Activated B cell treated with CpG ODN at 0.5 μM for 24 hours (primary cell): ENCODE results near the gene GLI3. TPM values are rescaled to one million over a fixed set of nuclear protein-coding genes. Genes with fewer than 3 reads are reported as not detected.

Experiments
- ATAC-seq: fragments of 200-7000 bp; cut with Tn5 transposase; one replicate; pipeline ENCODE4 v1.10.0; 2021; ENCODE audit warnings: low read depth, mild to moderate bottlenecking, moderate library complexity
- CTCF ChIA-PET: fragments of 350-600 bp; sonication (Branson Sonifier 250); formaldehyde crosslinking; loops from one replicate; lab custom pipeline; 2021; ENCODE audit warnings: antibody characterized with exemption; lab: Charles Lee
- POLR2A ChIA-PET: fragments of 350-600 bp; sonication (Branson Sonifier 250); formaldehyde crosslinking; loops from one replicate; lab custom pipeline; 2021; ENCODE audit warnings: antibody characterized with exemption; lab: Charles Lee
- DNase-seq: peaks from one replicate; pipeline ENCODE4 v3.0.0; 2022
- H3K27ac Mint-ChIP-seq: one replicate; pipeline ENCODE4 v1.8.0; 2020; ENCODE audit warnings: mixed read lengths
- H3K27me3 Mint-ChIP-seq: one replicate; pipeline ENCODE4 v1.8.0; 2021; ENCODE audit warnings: mixed read lengths
- H3K36me3 Mint-ChIP-seq: one replicate; pipeline ENCODE4 v1.8.0; 2021; ENCODE audit warnings: low read depth, mixed read lengths
- H3K4me1 Mint-ChIP-seq: one replicate; pipeline ENCODE4 v1.8.0; 2021; ENCODE audit warnings: mixed read lengths
- H3K4me3 Mint-ChIP-seq: one replicate; pipeline ENCODE4 v1.8.0; 2020; ENCODE audit warnings: mild to moderate bottlenecking, mixed read lengths
- H3K9me3 Mint-ChIP-seq: one replicate; pipeline ENCODE4 v1.8.0; 2020; ENCODE audit warnings: mixed read lengths
- CTCF ChIP-seq: fragments of 200-600 bp; IDR thresholded peaks from one replicate; pipeline ENCODE4 v1.8.0; 2022; ENCODE audit warnings: antibody characterized with exemption, mild to moderate bottlenecking
- intact Hi-C: fragments of 100-400 bp; cut with micrococcal nuclease; formaldehyde crosslinking; loops from one replicate; pipeline ENCODE4 v1.15.1; 2024
- total RNA-seq: library from RNA; stranded (reverse); gene quantifications from 2 replicates; pipeline ENCODE4 v1.2.3, GENCODE V29; 2022

The GLI3 gene
- total RNA-seq, 1 donor from 2014 or later = not detected

GRCh38 chr7:42202601-42203000 lies 34.4 kb downstream of the GLI3 start:
- H3K4me1 Mint-ChIP-seq = no peaks in the 10 kb centered on the region
- no peaks in the 10 kb centered on the region for H3K36me3 Mint-ChIP-seq
- H3K27me3 Mint-ChIP-seq = no peaks in the 10 kb centered on the region
- H3K9me3 Mint-ChIP-seq = peaks cover 5% of the 10 kb centered on the region
- ATAC-seq (no peak), DNase-seq (no peak)
- ChIA-PET CTCF (no interaction called here), POLR2A (no interaction called here)
- TF ChIP-seq CTCF = no peak
- intact Hi-C loops = no loop called here
- no peak overlapping the region for H3K4me3 Mint-ChIP-seq
- H3K27ac Mint-ChIP-seq = no peak overlapping the region

- POLR2A ChIA-PET = no interaction called here
- H3K27me3 Mint-ChIP-seq = no peaks in the 10 kb centered on the region
- H3K9me3 Mint-ChIP-seq = peaks cover 5% of the 10 kb centered on the region
- CTCF ChIA-PET = no interaction called here
- no peak for DNase-seq
- ATAC-seq = no peak
- no peaks in the 10 kb centered on the region for H3K36me3 Mint-ChIP-seq
- no peak overlapping the region for H3K27ac Mint-ChIP-seq
- peaks cover 3% of the 10 kb centered on the region for H3K4me1 Mint-ChIP-seq
- no peak overlapping the region for H3K4me3 Mint-ChIP-seq
- intact Hi-C loops = no loop called here
- no peak for TF ChIP-seq CTCF
Observed at GRCh38 chr7:42198974-42199668, 37.9 kb downstream of the GLI3 start.

- ChIA-PET POLR2A (no interaction called here), CTCF (no interaction called here)
- DNase-seq = no peak
- no peak overlapping the region for H3K4me3 Mint-ChIP-seq
- H3K4me1 Mint-ChIP-seq = peaks cover 10% of the 10 kb centered on the region
- no peak for TF ChIP-seq CTCF
- H3K36me3 Mint-ChIP-seq = no peaks in the 10 kb centered on the region
- no peak for ATAC-seq
- no peaks in the 10 kb centered on the region for H3K27me3 Mint-ChIP-seq
- H3K9me3 Mint-ChIP-seq = peaks cover 2% of the 10 kb centered on the region
- intact Hi-C loops = no loop called here
- no peak overlapping the region for H3K27ac Mint-ChIP-seq
Observed at GRCh38 chr7:42198296-42198695, 38.7 kb downstream of the GLI3 start.

- intact Hi-C loops = no loop called here
- no peaks in the 10 kb centered on the region for H3K36me3 Mint-ChIP-seq
Observed at GRCh38 chr7:42197451-42197850, 39.6 kb downstream of the GLI3 start.

GRCh38 chr7:42194238-42194637 lies 42.8 kb downstream of the GLI3 start:
- Mint-ChIP-seq H3K9me3 (no peaks in the 10 kb centered on the region), H3K4me3 (no peak overlapping the region), H3K27ac (no peak overlapping the region), H3K27me3 (no peaks in the 10 kb centered on the region), H3K4me1 (peaks cover 11% of the 10 kb centered on the region), H3K36me3 (no peaks in the 10 kb centered on the region)
- no peak for TF ChIP-seq CTCF
- ChIA-PET CTCF (interaction anchor here (1.2 kb wide), 1 partner anchor 9 kb away, joined by 3 read pairs; no protein-coding TSS in a partner anchor), POLR2A (no interaction called here)
- intact Hi-C loops = no loop called here
- DNase-seq (no peak), ATAC-seq (no peak)

More at GRCh38 chr7:42197451-42197850, 39.6 kb downstream of the GLI3 start:
- H3K4me3 Mint-ChIP-seq = no peak overlapping the region
- DNase-seq (no peak), ATAC-seq (no peak)
- CTCF ChIA-PET = no interaction called here
- POLR2A ChIA-PET = no interaction called here
- H3K27ac Mint-ChIP-seq = no peak overlapping the region
- no peaks in the 10 kb centered on the region for H3K9me3 Mint-ChIP-seq
- H3K4me1 Mint-ChIP-seq = peaks cover 11% of the 10 kb centered on the region
- no peaks in the 10 kb centered on the region for H3K27me3 Mint-ChIP-seq
- no peak for TF ChIP-seq CTCF
